Smooth muscle cell (in vitro differentiated cells): ENCODE results near the gene MYLIP. TPM values are rescaled to one million over a fixed set of nuclear protein-coding genes. Genes with fewer than 3 reads are reported as not detected.

Source experiments
- DNase-seq: peaks from one replicate; lab custom pipeline; 2025; ENCODE audit not compliant: unreplicated experiment; lab: John Stamatoyannopoulos, UW
- H2AFZ ChIP-seq: fragments of 200-600 bp; sonication (generic); 2 replicates; pipeline ENCODE4 v1.6.0; 2016; ENCODE audit warnings: antibody characterized with exemption, low read depth, mild to moderate bottlenecking
- H3F3A ChIP-seq: fragments of 200-600 bp; sonication (generic); 2 replicates; pipeline ENCODE4 v1.6.0; 2017; ENCODE audit warnings: antibody characterized with exemption, low read depth
- H3K27ac ChIP-seq: fragments of 200-600 bp; sonication (generic); 2 replicates; pipeline ENCODE4 v1.5.1; 2016; ENCODE audit warnings: low read depth, mild to moderate bottlenecking
- H3K27me3 ChIP-seq: fragments of 200-600 bp; sonication (generic); 2 replicates; pipeline ENCODE4 v1.6.1; 2016; ENCODE audit warnings: low read depth, mild to moderate bottlenecking
- H3K36me3 ChIP-seq: fragments of 200-600 bp; sonication (generic); 2 replicates; pipeline ENCODE4 v1.5.1; 2016; ENCODE audit warnings: low read depth
- H3K4me1 ChIP-seq: fragments of 200-600 bp; sonication (generic); 2 replicates; pipeline ENCODE4 v1.5.1; 2016; ENCODE audit warnings: low read depth
- H3K4me2 ChIP-seq: fragments of 200-600 bp; sonication (generic); 2 replicates; pipeline ENCODE4 v1.6.0; 2016; ENCODE audit warnings: mild to moderate bottlenecking
- H3K4me3 ChIP-seq: fragments of 200-600 bp; sonication (generic); 2 replicates; pipeline ENCODE4 v1.5.1; 2016; ENCODE audit warnings: mild to moderate bottlenecking
- H3K79me2 ChIP-seq: fragments of 200-600 bp; sonication (generic); 2 replicates; pipeline ENCODE4 v1.6.0; 2016; ENCODE audit warnings: low read depth, mild to moderate bottlenecking
- H3K9ac ChIP-seq: fragments of 200-600 bp; sonication (generic); 2 replicates; pipeline ENCODE4 v1.6.0; 2016; ENCODE audit warnings: low read depth
- H3K9me3 ChIP-seq: fragments of 200-600 bp; sonication (generic); replicated peaks from 2 replicates; pipeline ENCODE4 v1.5.1; 2016; ENCODE audit warnings: low read depth
- H4K20me1 ChIP-seq: fragments of 200-600 bp; sonication (generic); 2 replicates; pipeline ENCODE4 v1.6.0; 2016; ENCODE audit warnings: low read depth
- WGBS: methylation state at CpG from one replicate; pipeline ENCODE4 v1.1.7; 2016; ENCODE audit warnings: low lambda C conversion rate; 5-methylcytosine and 5-hydroxymethylcytosine counted together
- polyA plus RNA-seq: library from polyadenylated mRNA; unstranded; fragments of >200 nt; fragmentation: Nextera tagmentation; extraction: Ambion mirVana; gene quantifications from 2 replicates; pipeline ENCODE4 v1.2.1, GENCODE V29; 2016
- total RNA-seq: library from RNA; depleted of rRNA; stranded (reverse); fragments of >200 nt; gene quantifications from 2 replicates; pipeline ENCODE4 v1.2.3, GENCODE V29; 2014
- TF ChIP-seq, protein P1 (sequence below): fragments of 200-600 bp; sonication (generic); IDR thresholded peaks from 2 replicates; pipeline ENCODE4 v1.5.1; 2017; ENCODE audit warnings: borderline replicate concordance, mild to moderate bottlenecking, antibody characterized with exemption; ENCODE audit not compliant: insufficient read depth, poor library complexity, severe bottlenecking

MYLIP gene
- total and polyA plus RNA-seq, 2 experiments from 2014 or later, result 25.0 to 29.9 TPM

DNA sequence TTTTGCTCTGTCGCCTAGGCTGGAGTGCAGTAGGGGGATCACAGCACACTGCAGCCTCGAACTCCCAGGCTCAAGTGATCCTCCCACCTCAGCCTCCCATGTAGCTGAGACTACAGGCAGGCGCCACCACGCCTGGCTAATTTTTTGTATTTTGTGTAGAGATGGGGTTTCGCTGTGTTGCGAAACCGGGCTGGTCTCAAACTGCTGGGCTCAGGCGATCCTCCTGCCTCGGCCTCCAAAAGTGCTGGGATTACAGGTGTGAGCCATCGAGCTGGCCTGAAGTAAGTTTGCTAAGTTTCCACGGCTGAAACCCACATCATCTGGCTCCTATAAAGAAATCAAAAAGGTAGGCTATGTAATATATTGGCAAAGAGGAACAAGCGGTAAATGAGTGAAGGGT, 1.4 kb upstream of the MYLIP start:
- no peak for DNase-seq
- no peaks in the 10 kb centered on the region for H3K36me3 ChIP-seq
- no peak overlapping the region for H3K4me2 ChIP-seq
- H3K9ac ChIP-seq, result no peak overlapping the region
- H3K27me3 ChIP-seq, result no peaks in the 10 kb centered on the region
- no peak overlapping the region for H3K27ac ChIP-seq
- 98% methylated on average over 12 of the region's 12 CpGs for WGBS
- TF ChIP-seq, protein P1, sequence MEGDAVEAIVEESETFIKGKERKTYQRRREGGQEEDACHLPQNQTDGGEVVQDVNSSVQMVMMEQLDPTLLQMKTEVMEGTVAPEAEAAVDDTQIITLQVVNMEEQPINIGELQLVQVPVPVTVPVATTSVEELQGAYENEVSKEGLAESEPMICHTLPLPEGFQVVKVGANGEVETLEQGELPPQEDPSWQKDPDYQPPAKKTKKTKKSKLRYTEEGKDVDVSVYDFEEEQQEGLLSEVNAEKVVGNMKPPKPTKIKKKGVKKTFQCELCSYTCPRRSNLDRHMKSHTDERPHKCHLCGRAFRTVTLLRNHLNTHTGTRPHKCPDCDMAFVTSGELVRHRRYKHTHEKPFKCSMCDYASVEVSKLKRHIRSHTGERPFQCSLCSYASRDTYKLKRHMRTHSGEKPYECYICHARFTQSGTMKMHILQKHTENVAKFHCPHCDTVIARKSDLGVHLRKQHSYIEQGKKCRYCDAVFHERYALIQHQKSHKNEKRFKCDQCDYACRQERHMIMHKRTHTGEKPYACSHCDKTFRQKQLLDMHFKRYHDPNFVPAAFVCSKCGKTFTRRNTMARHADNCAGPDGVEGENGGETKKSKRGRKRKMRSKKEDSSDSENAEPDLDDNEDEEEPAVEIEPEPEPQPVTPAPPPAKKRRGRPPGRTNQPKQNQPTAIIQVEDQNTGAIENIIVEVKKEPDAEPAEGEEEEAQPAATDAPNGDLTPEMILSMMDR, result no peak
- no peak overlapping the region for H2AFZ ChIP-seq
- peaks cover 30% of the 10 kb centered on the region for H4K20me1 ChIP-seq
- H3K9me3 ChIP-seq, result no peaks in the 10 kb centered on the region
- peaks cover 23% of the 10 kb centered on the region for H3K4me1 ChIP-seq
- H3F3A ChIP-seq, result no peaks in the 10 kb centered on the region
- H3K79me2 ChIP-seq, result peaks cover 32% of the 10 kb centered on the region
- H3K4me3 ChIP-seq, result no peak overlapping the region

DNA sequence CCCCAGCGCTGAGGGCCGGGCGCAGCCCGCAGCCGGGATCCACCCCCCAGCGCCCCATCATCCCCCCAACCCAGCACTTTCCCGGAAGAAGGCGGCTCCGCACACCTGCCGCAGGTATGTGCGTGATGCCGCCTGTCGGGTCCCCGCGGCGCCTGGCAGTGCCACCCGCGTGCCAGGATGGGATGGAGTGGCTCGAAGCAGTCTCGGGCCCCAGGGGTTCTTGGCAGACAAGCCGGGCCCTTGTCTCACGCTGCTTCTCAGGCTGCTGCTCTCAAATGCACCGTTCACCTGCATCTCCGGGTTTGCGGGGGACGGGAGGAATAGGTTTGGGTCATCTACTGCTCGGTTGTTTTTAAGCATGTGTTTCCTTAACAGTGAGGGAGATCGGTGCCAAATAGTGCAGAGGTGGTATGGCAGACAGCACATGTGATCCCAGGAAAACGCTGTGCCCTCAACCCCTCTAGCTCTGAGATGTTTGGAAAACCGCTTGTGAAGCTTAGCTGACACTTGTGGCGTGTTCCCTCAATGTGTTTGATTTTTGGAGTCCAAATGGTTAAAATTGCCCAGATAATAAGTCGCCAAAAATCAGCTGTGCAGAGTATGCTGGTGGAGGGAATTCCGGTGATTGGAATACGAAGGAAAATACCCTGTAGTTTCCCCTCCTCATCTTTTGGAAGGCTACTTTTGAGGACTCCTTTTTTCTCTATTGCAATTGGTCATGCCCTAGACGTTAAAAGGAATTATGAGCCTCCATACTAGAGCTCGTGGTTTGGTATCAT, 926 bp downstream of the MYLIP start:
- peaks cover 53% of the 10 kb centered on the region for H4K20me1 ChIP-seq
- H3K4me1 ChIP-seq, result peaks cover 36% of the 10 kb centered on the region
- H3K79me2 ChIP-seq, result peaks cover 56% of the 10 kb centered on the region
- TF ChIP-seq, protein P1, result no peak
- H3K27me3 ChIP-seq, result no peaks in the 10 kb centered on the region
- H3K9ac ChIP-seq, result peak overlapping the region; percentile 86
- no peak overlapping the region for H2AFZ ChIP-seq
- H3K4me2 ChIP-seq, result peak overlapping the region; percentile 92
- H3K4me3 ChIP-seq, result peak overlapping the region; percentile 86
- H3F3A ChIP-seq, result no peaks in the 10 kb centered on the region
- H3K27ac ChIP-seq, result peak overlapping the region; percentile 81
- no peak for DNase-seq
- H3K36me3 ChIP-seq, result no peaks in the 10 kb centered on the region
- WGBS, result 1% methylated on average over 29 of the region's 36 CpGs
- H3K9me3 ChIP-seq, result no peaks in the 10 kb centered on the region

DNA sequence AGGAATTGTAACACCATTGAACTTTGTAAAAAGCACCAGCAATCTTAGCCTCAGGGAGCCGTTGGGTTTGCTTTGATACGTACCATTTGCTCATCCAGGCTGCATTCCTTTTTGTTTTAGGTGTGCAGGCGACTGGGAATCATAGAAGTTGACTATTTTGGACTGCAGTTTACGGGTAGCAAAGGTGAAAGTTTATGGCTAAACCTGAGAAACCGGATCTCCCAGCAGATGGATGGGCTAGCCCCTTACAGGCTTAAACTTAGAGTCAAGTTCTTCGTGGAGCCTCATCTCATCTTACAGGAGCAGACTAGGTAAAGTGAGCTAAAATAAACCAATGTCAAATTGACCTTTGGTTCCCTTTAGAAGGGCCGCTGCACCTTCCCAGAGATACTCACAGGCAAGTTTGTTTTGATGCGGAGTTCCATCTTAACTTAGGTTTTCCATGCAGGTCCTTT, 1.6 kb downstream of the MYLIP start:
- Histone ChIP-seq H3K9ac (peak overlapping the region; percentile 86), H3K4me3 (peak overlapping the region; percentile 86), H3K9me3 (no peaks in the 10 kb centered on the region), H3K27me3 (no peaks in the 10 kb centered on the region), H3K79me2 (peaks cover 62% of the 10 kb centered on the region), H3K36me3 (no peaks in the 10 kb centered on the region), H4K20me1 (peaks cover 60% of the 10 kb centered on the region), H3F3A (no peaks in the 10 kb centered on the region), H3K4me1 (peaks cover 42% of the 10 kb centered on the region), H2AFZ (no peak overlapping the region), H3K27ac (peak overlapping the region; percentile 81), H3K4me2 (peak overlapping the region; percentile 92)
- TF ChIP-seq, protein P1, result no peak
- WGBS, result 7% methylated on average over 8 of the region's 8 CpGs
- no peak for DNase-seq
